Uterus (tissue), 2 donors: Measurements from ENCODE around the gene ADCY3.

Experiments
- CTCF ChIP-seq, 4 experiments: fragments of 200-600 bp in 2 of 4; fragments of 450-650 bp in 2 of 4; sonication (generic) in 2 of 4; IDR thresholded peaks; one replicate each; pipeline ENCODE4 v1.5.1; 2016 to 2019; ENCODE audit warnings: antibody characterized with exemption in 4 of 4, mild to moderate bottlenecking in 2 of 4, moderate library complexity in 1 of 4
- POLR2A ChIP-seq, 2 donors: fragments of 450-650 bp; IDR thresholded peaks; one replicate each; pipeline ENCODE4 v1.6.1; 2016; ENCODE audit warnings: antibody characterized with exemption in 2 of 2, mild to moderate bottlenecking in 1 of 2, moderate library complexity in 1 of 2

- TF ChIP-seq CTCF (IDR thresholded peaks at IDR 0.05) (no peak), POLR2A (IDR thresholded peaks at IDR 0.05) (no peak)
These were observed 2.2 kb downstream of the ADCY3 start for GRCh38 chr2:24917731-24918325.
